ENCODE data around the gene CNST. TPM values are rescaled to one million over a fixed set of nuclear protein-coding genes. Genes with fewer than 3 reads are reported as not detected.
A peak's percentile ranks its signal among the peaks of the same experiment; 100 is the strongest.

CNST gene
- total and polyA plus RNA-seq, 9 of the 15 experiments (the other 6 are each of a cell fraction or from before 2014, with no cell fraction given) = 17.0 to 55.3 (median 30.8) TPM

DNA sequence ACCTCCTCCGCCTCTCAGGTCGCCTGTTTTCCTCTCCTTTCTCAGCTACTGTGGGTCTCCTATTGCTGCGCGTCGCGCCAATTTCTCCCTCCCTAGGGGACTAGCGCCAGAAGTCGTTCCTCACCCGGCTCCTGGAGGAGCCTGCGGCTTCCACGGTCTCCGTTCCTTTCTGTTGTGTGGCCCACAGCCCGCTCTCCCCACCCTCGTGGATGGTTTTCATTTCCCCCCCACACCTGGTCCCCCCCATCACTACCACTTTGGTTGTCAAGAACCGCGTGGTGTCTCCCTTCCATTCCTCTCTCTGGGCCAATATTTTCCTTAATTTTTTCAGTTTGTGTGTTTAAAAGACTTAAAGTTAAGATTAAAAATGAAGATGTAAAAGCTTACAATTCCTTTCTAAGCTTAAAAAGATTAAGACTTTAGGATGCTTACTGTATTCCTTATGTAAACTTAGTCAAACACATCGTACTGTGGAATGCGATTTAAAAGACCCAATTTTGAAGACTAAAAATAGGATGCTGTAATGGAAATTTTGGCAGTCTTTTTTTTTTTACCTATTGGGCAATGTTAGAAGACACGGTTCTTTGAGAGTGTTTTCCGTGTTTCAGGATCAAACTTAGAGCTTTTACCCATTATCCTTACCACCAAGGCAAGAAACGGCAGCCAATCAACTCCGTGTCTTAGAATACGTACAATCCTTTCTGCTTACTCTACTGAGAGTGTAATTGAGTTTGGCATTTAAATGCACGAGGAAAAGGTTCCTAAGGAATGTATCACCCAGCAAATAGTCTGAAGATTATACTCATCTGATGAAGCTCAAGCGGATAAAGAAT, 773 bp downstream of the CNST start (continued):
- TF ChIP-seq CAMTA2 (CRISPR knock-in tag; conservative IDR thresholded peaks at IDR 0.05) (no peak), JUND (IDR thresholded peaks at IDR 0.05; ENCODE audit: borderline replicate concordance, low read depth, low read length) (no peak), JUND (tag; IDR thresholded peaks at IDR 0.05; ENCODE audit: borderline replicate concordance, low read depth, low read length) (peak; percentile 42; the same call in 1 of the 3 replicates), CTCF (IDR thresholded peaks at IDR 0.05 in 2 of 3, conservative IDR thresholded peaks at IDR 0.05 in 1 of 3; ENCODE audit: insufficient read depth in 2 of 3, low read depth in 1 of 3, low read length in 3 of 3) (peak in 1 of 3 experiments; percentile 26; a peak in 2 of 6 replicates), ZNF764 (CRISPR knock-in tag; IDR thresholded peaks at IDR 0.05; ENCODE audit: low read depth) (no peak), PTRF (tag; IDR thresholded peaks at IDR 0.05) (no peak), MEIS2 (IDR thresholded peaks at IDR 0.05; ENCODE audit: partially characterized antibody) (no peak), ZNF316 (IDR thresholded peaks at IDR 0.05) (peak; percentile 30; the same call in 1 of the 2 replicates), CREB1 (IDR thresholded peaks at IDR 0.05) (no peak), CREB1 (CRISPR knock-in tag; IDR thresholded peaks at IDR 0.05) (no peak), MITF (IDR thresholded peaks at IDR 0.05) (peak; percentile 37; the same call in 1 of the 2 replicates), ZEB2 (IDR thresholded peaks at IDR 0.05) (peak; percentile 87; the same call in 1 of the 2 replicates), TRIM24 (IDR thresholded peaks at IDR 0.05) (0 out of 4 replicates have a peak, but pooled peaks have one; percentile 19 to 25), NBN (IDR thresholded peaks at IDR 0.05; ENCODE audit: low read depth) (peak; percentile 11; the same call in 1 of the 2 replicates), OTX1 (CRISPR knock-in tag; IDR thresholded peaks at IDR 0.05) (peak; percentile 15; the same call in 1 of the 2 replicates), RB1 (IDR thresholded peaks at IDR 0.05; ENCODE audit: low read depth) (no peak), MXI1 (IDR thresholded peaks at IDR 0.05; ENCODE audit: low read depth, low read length) (peak; percentile 76; the same call in 1 of the 2 replicates), CTBP1 (IDR thresholded peaks at IDR 0.05; ENCODE audit: borderline replicate concordance) (peak; percentile 17; the same call in 1 of the 2 replicates)
- TF ChIP-seq, protein P1, sequence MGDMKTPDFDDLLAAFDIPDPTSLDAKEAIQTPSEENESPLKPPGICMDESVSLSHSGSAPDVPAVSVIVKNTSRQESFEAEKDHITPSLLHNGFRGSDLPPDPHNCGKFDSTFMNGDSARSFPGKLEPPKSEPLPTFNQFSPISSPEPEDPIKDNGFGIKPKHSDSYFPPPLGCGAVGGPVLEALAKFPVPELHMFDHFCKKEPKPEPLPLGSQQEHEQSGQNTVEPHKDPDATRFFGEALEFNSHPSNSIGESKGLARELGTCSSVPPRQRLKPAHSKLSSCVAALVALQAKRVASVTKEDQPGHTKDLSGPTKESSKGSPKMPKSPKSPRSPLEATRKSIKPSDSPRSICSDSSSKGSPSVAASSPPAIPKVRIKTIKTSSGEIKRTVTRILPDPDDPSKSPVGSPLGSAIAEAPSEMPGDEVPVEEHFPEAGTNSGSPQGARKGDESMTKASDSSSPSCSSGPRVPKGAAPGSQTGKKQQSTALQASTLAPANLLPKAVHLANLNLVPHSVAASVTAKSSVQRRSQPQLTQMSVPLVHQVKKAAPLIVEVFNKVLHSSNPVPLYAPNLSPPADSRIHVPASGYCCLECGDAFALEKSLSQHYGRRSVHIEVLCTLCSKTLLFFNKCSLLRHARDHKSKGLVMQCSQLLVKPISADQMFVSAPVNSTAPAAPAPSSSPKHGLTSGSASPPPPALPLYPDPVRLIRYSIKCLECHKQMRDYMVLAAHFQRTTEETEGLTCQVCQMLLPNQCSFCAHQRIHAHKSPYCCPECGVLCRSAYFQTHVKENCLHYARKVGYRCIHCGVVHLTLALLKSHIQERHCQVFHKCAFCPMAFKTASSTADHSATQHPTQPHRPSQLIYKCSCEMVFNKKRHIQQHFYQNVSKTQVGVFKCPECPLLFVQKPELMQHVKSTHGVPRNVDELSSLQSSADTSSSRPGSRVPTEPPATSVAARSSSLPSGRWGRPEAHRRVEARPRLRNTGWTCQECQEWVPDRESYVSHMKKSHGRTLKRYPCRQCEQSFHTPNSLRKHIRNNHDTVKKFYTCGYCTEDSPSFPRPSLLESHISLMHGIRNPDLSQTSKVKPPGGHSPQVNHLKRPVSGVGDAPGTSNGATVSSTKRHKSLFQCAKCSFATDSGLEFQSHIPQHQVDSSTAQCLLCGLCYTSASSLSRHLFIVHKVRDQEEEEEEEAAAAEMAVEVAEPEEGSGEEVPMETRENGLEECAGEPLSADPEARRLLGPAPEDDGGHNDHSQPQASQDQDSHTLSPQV (IDR thresholded peaks at IDR 0.05) = peak; percentile 20; the same call in 1 of the 2 replicates
- TF ChIP-seq, protein P2, sequence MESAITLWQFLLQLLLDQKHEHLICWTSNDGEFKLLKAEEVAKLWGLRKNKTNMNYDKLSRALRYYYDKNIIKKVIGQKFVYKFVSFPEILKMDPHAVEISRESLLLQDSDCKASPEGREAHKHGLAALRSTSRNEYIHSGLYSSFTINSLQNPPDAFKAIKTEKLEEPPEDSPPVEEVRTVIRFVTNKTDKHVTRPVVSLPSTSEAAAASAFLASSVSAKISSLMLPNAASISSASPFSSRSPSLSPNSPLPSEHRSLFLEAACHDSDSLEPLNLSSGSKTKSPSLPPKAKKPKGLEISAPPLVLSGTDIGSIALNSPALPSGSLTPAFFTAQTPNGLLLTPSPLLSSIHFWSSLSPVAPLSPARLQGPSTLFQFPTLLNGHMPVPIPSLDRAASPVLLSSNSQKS (CRISPR knock-in tag; IDR thresholded peaks at IDR 0.05) = 0 out of 2 replicates have a peak, but pooled peaks have one; percentile 15

Measured in K562 (cell line).